ENCODE results near the gene FGD2.

DNA sequence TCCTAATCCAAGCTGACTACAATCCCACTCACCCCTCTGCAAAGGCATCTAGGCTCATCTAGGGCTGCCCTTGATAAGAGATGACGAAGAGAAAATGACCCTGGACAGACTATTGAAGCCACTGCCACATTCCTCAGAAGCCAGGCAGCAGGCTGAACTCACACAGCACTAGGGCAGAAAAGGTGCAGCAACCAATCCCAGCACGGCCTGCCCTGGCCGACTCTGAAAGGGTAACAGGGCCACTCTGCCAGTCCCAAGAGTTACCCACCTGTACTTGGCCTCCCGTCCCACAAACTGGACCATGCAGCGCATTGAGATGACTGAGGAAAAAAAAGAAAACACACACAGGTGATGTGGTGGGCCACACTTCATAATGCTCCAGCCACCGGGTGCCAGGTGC is 28.5 kb upstream of the FGD2 start:
- TF ChIP-seq CTCF (IDR thresholded peaks at IDR 0.05) (no peak), POLR2A (IDR thresholded peaks at IDR 0.05) (no peak)

Data from lower leg skin (tissue), 3 donors.